Keratinocyte (primary cell): ENCODE data around the gene TXNDC2. TPM values are rescaled to one million over a fixed set of nuclear protein-coding genes. Genes with fewer than 3 reads are reported as not detected.
A peak's percentile ranks its signal among the peaks of the same experiment; 100 is the strongest.

ENCODE experiments used
- DNase-seq: peaks from one replicate; pipeline ENCODE4 v3.0.0-alpha.2; 2011; ENCODE audit warnings: low read depth, missing footprints, low spot score
- FAIRE-seq: peaks from 2 replicates; lab custom pipeline; 2011; peaks lifted over from hg19 to GRCh38; lab: Jason Lieb, UNC
- H2AFZ ChIP-seq: 2 replicates; pipeline ENCODE4 v1.6.0; 2012; ENCODE audit warnings: low read length, control low read depth, inconsistent platforms; ENCODE audit not compliant: control insufficient read depth
- H3K27ac ChIP-seq: 2 replicates; pipeline ENCODE4 v1.5.1; 2011; ENCODE audit warnings: low read length; ENCODE audit not compliant: control insufficient read depth, insufficient read depth
- H3K27me3 ChIP-seq: 3 replicates; pipeline ENCODE4 v1.6.0; 2011; ENCODE audit warnings: low read length; ENCODE audit not compliant: control insufficient read depth, insufficient read depth; ENCODE audit errors: extremely low read depth
- H3K36me3 ChIP-seq, 2 experiments: 2 replicates in 1 of 2; 3 replicates in 1 of 2; pipeline ENCODE4 v1.5.1; 2011; ENCODE audit warnings: low read length in 2 of 2, mild to moderate bottlenecking in 1 of 2; ENCODE audit not compliant: control insufficient read depth in 2 of 2, insufficient read depth in 2 of 2; ENCODE audit errors: extremely low read depth in 1 of 2
- H3K4me1 ChIP-seq: 3 replicates; pipeline ENCODE4 v1.5.1; 2011; ENCODE audit warnings: low read length; ENCODE audit not compliant: control insufficient read depth, insufficient read depth; ENCODE audit errors: extremely low read depth
- H3K4me2 ChIP-seq: 3 replicates; pipeline ENCODE4 v1.6.0; 2011; ENCODE audit warnings: low read depth, low read length; ENCODE audit not compliant: control insufficient read depth, insufficient read depth; ENCODE audit errors: extremely low read depth
- H3K4me3 ChIP-seq, 3 experiments: fragments of 200-600 bp in 1 of 3; sonication (generic) in 1 of 3; 2 replicates in 2 of 3; 3 replicates in 1 of 3; pipeline ENCODE4 v1.5.1; 2011 to 2016; ENCODE audit warnings: low read length in 3 of 3, mild to moderate bottlenecking in 3 of 3, control low read depth in 2 of 3, inconsistent platforms in 1 of 3, low read depth in 1 of 3, mixed read lengths in 1 of 3, mixed run types in 1 of 3, moderate library complexity in 1 of 3; ENCODE audit not compliant: control insufficient read depth in 2 of 3, insufficient read depth in 2 of 3; ENCODE audit errors: extremely low read depth in 1 of 3
- H3K79me2 ChIP-seq: 2 replicates; pipeline ENCODE4 v1.6.0; 2012; ENCODE audit warnings: low read length; ENCODE audit not compliant: control insufficient read depth, insufficient read depth
- H3K9ac ChIP-seq: 3 replicates; pipeline ENCODE4 v1.6.0; 2011; ENCODE audit warnings: low read length; ENCODE audit not compliant: control insufficient read depth, insufficient read depth; ENCODE audit errors: extremely low read depth
- H3K9me1 ChIP-seq: 3 replicates; pipeline ENCODE4 v1.6.0; 2011; ENCODE audit warnings: low read length; ENCODE audit not compliant: control insufficient read depth, insufficient read depth; ENCODE audit errors: extremely low read depth
- H3K9me3 ChIP-seq: 2 replicates; pipeline ENCODE4 v1.5.1; 2012; ENCODE audit warnings: low read depth, low read length; ENCODE audit not compliant: control insufficient read depth
- H4K20me1 ChIP-seq: 3 replicates; pipeline ENCODE4 v1.6.0; 2011; ENCODE audit warnings: low read length; ENCODE audit not compliant: control insufficient read depth, insufficient read depth; ENCODE audit errors: extremely low read depth
- EZH2 ChIP-seq: IDR thresholded peaks from one replicate; pipeline ENCODE4 v1.6.1; 2012; ENCODE audit warnings: inconsistent platforms, mild to moderate bottlenecking, low read length, moderate library complexity
- dilution Hi-C: fragments of 300-500 bp; cut with MboI; formaldehyde crosslinking; loops from one replicate; pipeline ENCODE4 v1.7.0; 2020; ENCODE audit warnings: low sequenced_read_pairs; ENCODE audit not compliant: extremely low pct_ligation_motif_present
- polyA plus RNA-seq, 5 experiments: library from polyadenylated mRNA; depleted of rRNA in 3 of 5; stranded (reverse) in 3 of 5; stranded (forward) in 1 of 5; unstranded in 1 of 5; fragments of >200 nt; gene quantifications; 1 replicate in 1 of 5; 2 replicates in 3 of 5; 3 replicates in 1 of 5; pipeline versions ENCODE4 v1.2.1 to v1.2.3, GENCODE V29; 2011 to 2012; ENCODE audit warnings: missing spikeins in 2 of 5, low read depth in 1 of 5, low replicate concordance in 1 of 5
- TF ChIP-seq, protein P1 (sequence below), 3 experiments: IDR thresholded peaks in 1 of 3; conservative IDR thresholded peaks in 1 of 3; optimal IDR thresholded peaks in 1 of 3; 2 replicates in 2 of 3; 3 replicates in 1 of 3; pipeline versions ENCODE3 to v1.5.1; 2011; ENCODE audit warnings: low read length in 3 of 3, mild to moderate bottlenecking in 3 of 3, moderate library complexity in 2 of 3, control low read depth in 1 of 3, inconsistent platforms in 1 of 3; ENCODE audit not compliant: insufficient read depth in 2 of 3; ENCODE audit errors: extremely low read depth in 1 of 3

Gene TXNDC2
- polyA plus RNA-seq, 1 donor (not counting 4 experiments of a cell fraction or from before 2014, with no cell fraction given), result not detected

- Histone ChIP-seq H3K9me1 (no peaks in the 10 kb centered on the region), H4K20me1 (no peaks in the 10 kb centered on the region), H3K4me2 (no peak overlapping the region), H3K9me3 (no peaks in the 10 kb centered on the region), H3K9ac (no peak overlapping the region), H3K36me3 (no peaks in the 10 kb centered on the region), H3K79me2 (no peaks in the 10 kb centered on the region), H3K27me3 (no peaks in the 10 kb centered on the region), H3K27ac (no peak overlapping the region), H3K4me1 (peaks cover 27% of the 10 kb centered on the region), H2AFZ (no peak overlapping the region), H3K4me3 (no peak overlapping the region)
- FAIRE-seq (no peak), DNase-seq (no peak)
- dilution Hi-C loops, result no loop called here
- TF ChIP-seq, protein P1, sequence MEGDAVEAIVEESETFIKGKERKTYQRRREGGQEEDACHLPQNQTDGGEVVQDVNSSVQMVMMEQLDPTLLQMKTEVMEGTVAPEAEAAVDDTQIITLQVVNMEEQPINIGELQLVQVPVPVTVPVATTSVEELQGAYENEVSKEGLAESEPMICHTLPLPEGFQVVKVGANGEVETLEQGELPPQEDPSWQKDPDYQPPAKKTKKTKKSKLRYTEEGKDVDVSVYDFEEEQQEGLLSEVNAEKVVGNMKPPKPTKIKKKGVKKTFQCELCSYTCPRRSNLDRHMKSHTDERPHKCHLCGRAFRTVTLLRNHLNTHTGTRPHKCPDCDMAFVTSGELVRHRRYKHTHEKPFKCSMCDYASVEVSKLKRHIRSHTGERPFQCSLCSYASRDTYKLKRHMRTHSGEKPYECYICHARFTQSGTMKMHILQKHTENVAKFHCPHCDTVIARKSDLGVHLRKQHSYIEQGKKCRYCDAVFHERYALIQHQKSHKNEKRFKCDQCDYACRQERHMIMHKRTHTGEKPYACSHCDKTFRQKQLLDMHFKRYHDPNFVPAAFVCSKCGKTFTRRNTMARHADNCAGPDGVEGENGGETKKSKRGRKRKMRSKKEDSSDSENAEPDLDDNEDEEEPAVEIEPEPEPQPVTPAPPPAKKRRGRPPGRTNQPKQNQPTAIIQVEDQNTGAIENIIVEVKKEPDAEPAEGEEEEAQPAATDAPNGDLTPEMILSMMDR (optimal IDR thresholded peaks at IDR 0.05 in 1 of 3, IDR thresholded peaks at IDR 0.05 in 1 of 3, conservative IDR thresholded peaks at IDR 0.05 in 1 of 3; ENCODE audit: extremely low read depth in 1 of 3, insufficient read depth in 2 of 3, low read length in 3 of 3), result no peak
- TF ChIP-seq EZH2, result no peak
Measured at GRCh38 chr18:9848170-9848879, 37.4 kb upstream of the TXNDC2 start.

- Histone ChIP-seq H3K4me1 (peaks cover 27% of the 10 kb centered on the region), H4K20me1 (no peaks in the 10 kb centered on the region), H3K27me3 (no peaks in the 10 kb centered on the region), H3K9ac (peak overlapping the region; percentile 4), H3K9me3 (no peaks in the 10 kb centered on the region), H3K4me3 (peak overlapping the region in 1 of 3 experiments; percentile 12), H2AFZ (peak overlapping the region; percentile 45), H3K27ac (peak overlapping the region; percentile 45), H3K4me2 (peak overlapping the region; percentile 64), H3K79me2 (no peaks in the 10 kb centered on the region), H3K36me3 (no peaks in the 10 kb centered on the region), H3K9me1 (no peaks in the 10 kb centered on the region)
- FAIRE-seq, result peak; percentile 87
- dilution Hi-C loops, result no loop called here
- no peak for DNase-seq
- no peak for TF ChIP-seq EZH2
- TF ChIP-seq, protein P1 (optimal IDR thresholded peaks at IDR 0.05 in 1 of 3, IDR thresholded peaks at IDR 0.05 in 1 of 3, conservative IDR thresholded peaks at IDR 0.05 in 1 of 3; ENCODE audit: extremely low read depth in 1 of 3, insufficient read depth in 2 of 3, low read length in 3 of 3), result no peak
Measured at GRCh38 chr18:9849407-9850283, 36.1 kb upstream of the TXNDC2 start.
